ENCODE data around the gene MAML3. TPM values are rescaled to one million over a fixed set of nuclear protein-coding genes. Genes with fewer than 3 reads are reported as not detected.

MAML3 gene
- total and polyA plus RNA-seq, 8 donors: 5.8 to 18.7 (median 16.7) TPM

DNA sequence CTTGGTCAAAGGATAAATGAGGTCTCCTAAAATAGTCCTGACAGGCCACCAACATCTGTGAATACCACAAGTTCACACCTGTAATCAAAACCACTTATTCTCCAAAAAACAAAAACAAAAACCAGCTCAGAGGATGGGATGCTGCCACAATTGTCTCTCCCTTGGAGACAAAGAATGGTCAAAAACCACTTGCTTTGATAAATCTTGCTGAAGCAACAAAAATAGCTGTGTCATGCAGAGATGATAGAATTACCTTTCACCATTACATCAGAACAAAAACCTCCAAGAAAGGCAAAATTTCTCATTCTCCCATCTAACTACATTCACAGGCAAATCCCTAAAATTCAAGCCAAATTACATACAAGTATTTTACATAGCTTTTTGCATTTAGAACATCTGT is 180.4 kb downstream of the MAML3 start:
- peak overlapping the region in 1 of 2 donors; percentile 15 for H3K27ac ChIP-seq
- no peaks in the 10 kb centered on the region for H3K36me3 ChIP-seq
- H3K27me3 ChIP-seq: no peaks in the 10 kb centered on the region
- DNase-seq (no peak), ATAC-seq (no peak)
- no peaks in the 10 kb centered on the region for H3K9me3 ChIP-seq
- TF ChIP-seq, protein P1, sequence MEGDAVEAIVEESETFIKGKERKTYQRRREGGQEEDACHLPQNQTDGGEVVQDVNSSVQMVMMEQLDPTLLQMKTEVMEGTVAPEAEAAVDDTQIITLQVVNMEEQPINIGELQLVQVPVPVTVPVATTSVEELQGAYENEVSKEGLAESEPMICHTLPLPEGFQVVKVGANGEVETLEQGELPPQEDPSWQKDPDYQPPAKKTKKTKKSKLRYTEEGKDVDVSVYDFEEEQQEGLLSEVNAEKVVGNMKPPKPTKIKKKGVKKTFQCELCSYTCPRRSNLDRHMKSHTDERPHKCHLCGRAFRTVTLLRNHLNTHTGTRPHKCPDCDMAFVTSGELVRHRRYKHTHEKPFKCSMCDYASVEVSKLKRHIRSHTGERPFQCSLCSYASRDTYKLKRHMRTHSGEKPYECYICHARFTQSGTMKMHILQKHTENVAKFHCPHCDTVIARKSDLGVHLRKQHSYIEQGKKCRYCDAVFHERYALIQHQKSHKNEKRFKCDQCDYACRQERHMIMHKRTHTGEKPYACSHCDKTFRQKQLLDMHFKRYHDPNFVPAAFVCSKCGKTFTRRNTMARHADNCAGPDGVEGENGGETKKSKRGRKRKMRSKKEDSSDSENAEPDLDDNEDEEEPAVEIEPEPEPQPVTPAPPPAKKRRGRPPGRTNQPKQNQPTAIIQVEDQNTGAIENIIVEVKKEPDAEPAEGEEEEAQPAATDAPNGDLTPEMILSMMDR (IDR thresholded peaks at IDR 0.05): no peak
- peaks cover 21 to 63% of the 10 kb centered on the region in 2 donors for H3K4me1 ChIP-seq
- no peak overlapping the region for H3K4me3 ChIP-seq
- intact Hi-C loops (cut with DNase I): no loop called here

DNA sequence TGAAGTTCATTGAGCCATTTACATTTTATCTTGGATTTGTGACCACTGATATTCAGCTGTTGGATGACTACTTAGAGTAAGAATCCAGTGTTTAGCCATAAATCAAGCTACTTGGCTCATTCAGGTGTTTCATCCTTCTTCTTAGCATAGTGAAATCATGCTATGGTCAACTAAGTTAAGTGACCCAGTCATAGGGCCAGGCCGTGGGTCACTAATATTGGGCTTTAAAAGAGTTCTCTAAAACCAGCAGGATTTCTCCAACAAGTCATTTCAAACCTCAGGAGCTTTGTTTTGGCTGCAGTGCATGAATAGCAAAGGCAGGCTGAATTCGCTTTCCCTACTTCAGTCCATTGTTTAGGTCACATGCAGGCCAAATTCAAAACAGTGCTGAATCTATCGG is 181.0 kb downstream of the MAML3 start:
- Histone ChIP-seq H3K27ac (peak overlapping the region in 1 of 2 donors; percentile 15), H3K27me3 (no peaks in the 10 kb centered on the region), H3K9me3 (no peaks in the 10 kb centered on the region), H3K4me1 (peaks cover 19 to 62% of the 10 kb centered on the region in 2 donors), H3K36me3 (no peaks in the 10 kb centered on the region), H3K4me3 (no peak overlapping the region)
- ATAC-seq (no peak), DNase-seq (no peak)
- intact Hi-C loops (cut with DNase I): no loop called here
- TF ChIP-seq, protein P1 (IDR thresholded peaks at IDR 0.05): no peak

DNA sequence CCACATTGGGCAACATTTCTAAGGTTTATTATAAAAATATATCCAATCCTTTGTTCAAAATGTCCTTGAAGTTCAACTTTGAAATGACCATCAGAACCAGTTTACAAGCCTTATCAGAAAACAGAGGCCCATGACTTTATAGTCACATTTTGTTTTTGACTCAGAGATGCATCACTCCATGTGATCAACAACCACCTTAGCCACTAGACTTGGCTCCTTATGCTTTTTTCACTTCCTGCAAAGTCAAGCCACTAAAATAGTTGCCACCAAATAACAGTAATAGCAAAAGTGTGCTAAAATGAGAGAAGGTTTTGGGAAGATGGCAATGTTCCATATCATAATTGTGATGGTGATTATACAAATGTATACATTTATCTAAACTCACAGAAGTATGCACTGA is 181.7 kb downstream of the MAML3 start:
- H3K9me3 ChIP-seq: no peaks in the 10 kb centered on the region
- no peaks in the 10 kb centered on the region for H3K36me3 ChIP-seq
- H3K4me3 ChIP-seq: no peak overlapping the region
- intact Hi-C loops (cut with DNase I): no loop called here
- no peak for ATAC-seq
- TF ChIP-seq, protein P1 (IDR thresholded peaks at IDR 0.05): no peak
- DNase-seq: no peak
- no peak overlapping the region for H3K27ac ChIP-seq
- H3K27me3 ChIP-seq: no peaks in the 10 kb centered on the region
- H3K4me1 ChIP-seq: peaks cover 15 to 61% of the 10 kb centered on the region in 2 donors

DNA sequence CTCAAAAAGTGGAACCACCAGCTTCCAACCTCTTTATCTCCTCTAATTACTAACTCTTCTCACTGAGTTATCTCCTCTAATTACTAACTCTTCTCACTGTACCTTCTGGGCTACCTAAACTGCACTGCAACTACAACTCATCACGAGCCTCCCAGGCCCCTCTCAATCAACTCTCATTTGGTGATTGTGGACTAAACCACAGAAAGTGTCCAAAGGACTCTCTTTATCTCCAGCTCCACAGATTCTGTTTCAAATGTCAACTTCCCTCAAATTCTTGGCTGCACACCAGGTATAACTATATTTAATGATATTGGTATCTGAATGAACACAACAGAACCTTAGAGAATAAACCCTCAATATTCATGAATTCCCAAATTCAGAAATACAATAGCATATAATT is 182.9 kb downstream of the MAML3 start:
- ATAC-seq: no peak
- Histone ChIP-seq H3K4me3 (no peak overlapping the region), H3K27ac (no peak overlapping the region), H3K9me3 (no peaks in the 10 kb centered on the region), H3K36me3 (no peaks in the 10 kb centered on the region), H3K27me3 (no peaks in the 10 kb centered on the region), H3K4me1 (peaks cover 16 to 59% of the 10 kb centered on the region in 2 donors)
- DNase-seq: no peak
- TF ChIP-seq, protein P1 (IDR thresholded peaks at IDR 0.05): no peak
- intact Hi-C loops (cut with DNase I): no loop called here

DNA sequence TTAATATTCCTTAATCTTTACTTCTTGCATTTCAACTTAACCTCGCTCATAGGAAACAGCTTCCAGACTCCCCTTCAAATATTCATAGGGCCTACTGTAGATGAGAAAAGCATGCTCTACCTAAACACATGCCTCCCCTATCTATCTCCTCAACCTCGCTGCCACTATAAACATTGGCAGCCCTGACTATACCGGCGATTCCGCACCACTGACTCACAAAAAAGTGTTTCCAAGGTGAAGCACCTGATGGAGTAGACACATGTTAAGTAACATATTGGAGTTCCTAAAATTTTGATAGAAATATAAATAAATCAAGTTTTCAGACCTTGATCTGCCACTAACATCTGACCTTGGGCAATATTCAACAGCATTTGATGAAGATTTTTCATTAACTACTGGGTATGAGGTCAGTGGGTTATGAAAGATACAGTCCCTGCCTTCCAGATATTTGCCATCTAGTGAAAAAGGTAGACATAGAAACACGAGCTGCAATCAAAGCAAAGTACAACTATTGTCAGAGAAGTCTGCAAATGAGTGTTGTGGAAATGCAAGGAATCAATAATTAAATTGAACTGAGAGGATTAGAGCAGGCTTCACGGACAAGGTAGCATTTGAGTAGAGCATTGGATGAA is 184.2 kb downstream of the MAML3 start:
- Histone ChIP-seq H3K4me3 (no peak overlapping the region), H3K9me3 (no peaks in the 10 kb centered on the region), H3K27ac (peak overlapping the region in 1 of 2 donors; percentile 10), H3K4me1 (peaks cover 9 to 58% of the 10 kb centered on the region in 2 donors), H3K27me3 (no peaks in the 10 kb centered on the region), H3K36me3 (no peaks in the 10 kb centered on the region)
- TF ChIP-seq, protein P1 (IDR thresholded peaks at IDR 0.05): no peak
- intact Hi-C loops (cut with DNase I): no loop called here
- ATAC-seq: peak; percentile 13
- DNase-seq: no peak
